Measurements from ENCODE around the gene UBE2A.

Gene UBE2A

GRCh38 chrX:119622356-119623232, 48.2 kb downstream of the UBE2A start:
- DNase-seq (ENCODE audit: extremely low spot score) = no peak
- ChIA-PET CTCF (interaction anchor here (0.9 kb wide), 1 partner anchor 107 kb away, joined by 4 read pairs; no protein-coding TSS in a partner anchor), POLR2A (interaction anchor here (1.0 kb wide), 1 partner anchor 169 kb away, joined by 4 read pairs; the partner anchor contains the start of gene RPL39)
- TF ChIP-seq CTCF (IDR thresholded peaks at IDR 0.05; ENCODE audit: control extremely low read depth, extremely low read depth, low read depth, missing control alignments) = no peak

GRCh38 chrX:119624417-119624816, 50.1 kb downstream of the UBE2A start:
- CTCF ChIA-PET = interaction anchor here (1.3 to 1.6 kb wide), 2 partner anchors 11 to 15 kb away, joined by 3 to 4 read pairs; no protein-coding TSS in a partner anchor
- POLR2A ChIA-PET = no interaction called here
- TF ChIP-seq CTCF (IDR thresholded peaks at IDR 0.05; ENCODE audit: control extremely low read depth, extremely low read depth, low read depth, missing control alignments) = no peak
- DNase-seq (ENCODE audit: extremely low spot score) = no peak

- ChIA-PET POLR2A (no interaction called here), CTCF (interaction anchor here (1.3 to 1.6 kb wide), 2 partner anchors 10 to 15 kb away, joined by 3 to 4 read pairs; no protein-coding TSS in a partner anchor)
- no peak for DNase-seq (ENCODE audit: extremely low spot score)
- no peak for TF ChIP-seq CTCF (IDR thresholded peaks at IDR 0.05; ENCODE audit: control extremely low read depth, extremely low read depth, low read depth, missing control alignments)
Measured at GRCh38 chrX:119624951-119625668, 50.7 kb downstream of the UBE2A start.

GRCh38 chrX:119625843-119626242, 51.5 kb downstream of the UBE2A start:
- no peak for DNase-seq (ENCODE audit: extremely low spot score)
- POLR2A ChIA-PET = no interaction called here
- TF ChIP-seq CTCF (IDR thresholded peaks at IDR 0.05; ENCODE audit: control extremely low read depth, extremely low read depth, low read depth, missing control alignments) = no peak
- CTCF ChIA-PET = no interaction called here
